Midbrain (tissue), 1 donor: ENCODE results near the gene SUGCT.

Experiments used
- DNase-seq: peaks from one replicate; lab custom pipeline; 2025; lab: John Stamatoyannopoulos, UW

Gene SUGCT

GRCh38 chr7:40721342-40721949 lies 586.6 kb downstream of the SUGCT start:
- no peak for DNase-seq

GRCh38 chr7:40722242-40722641 lies 587.4 kb downstream of the SUGCT start:
- DNase-seq, result no peak

GRCh38 chr7:40723829-40724228 lies 589.0 kb downstream of the SUGCT start:
- DNase-seq, result no peak

GRCh38 chr7:40726559-40726958 lies 591.8 kb downstream of the SUGCT start:
- no peak for DNase-seq

GRCh38 chr7:40733114-40733513 lies 598.3 kb downstream of the SUGCT start:
- DNase-seq, result no peak

- DNase-seq, result no peak
Measured at GRCh38 chr7:40733578-40733977, 598.8 kb downstream of the SUGCT start.

GRCh38 chr7:40739257-40739656 lies 604.5 kb downstream of the SUGCT start:
- DNase-seq, result no peak

- no peak for DNase-seq
Measured at GRCh38 chr7:40742270-40742669, 607.5 kb downstream of the SUGCT start.

GRCh38 chr7:40746841-40747556 lies 612.2 kb downstream of the SUGCT start:
- no peak for DNase-seq

- DNase-seq, result no peak
Measured at GRCh38 chr7:40747856-40748255, 613.1 kb downstream of the SUGCT start.

GRCh38 chr7:40749877-40750276 lies 615.1 kb downstream of the SUGCT start:
- no peak for DNase-seq

- DNase-seq, result no peak
Measured at GRCh38 chr7:40753455-40753854, 618.6 kb downstream of the SUGCT start.

- no peak for DNase-seq
Measured at GRCh38 chr7:40755438-40755837, 620.6 kb downstream of the SUGCT start.

GRCh38 chr7:40757109-40757508 lies 622.3 kb downstream of the SUGCT start:
- no peak for DNase-seq

GRCh38 chr7:40758590-40758989 lies 623.8 kb downstream of the SUGCT start:
- DNase-seq, result no peak

- DNase-seq, result no peak
Measured at GRCh38 chr7:40760293-40760964, 625.6 kb downstream of the SUGCT start.

- no peak for DNase-seq
Measured at GRCh38 chr7:40760987-40761386, 626.2 kb downstream of the SUGCT start.

- DNase-seq, result no peak
Measured at GRCh38 chr7:40761762-40762560, 627.2 kb downstream of the SUGCT start.

- peak; percentile 32 for DNase-seq
Measured at GRCh38 chr7:40763319-40764287, 628.8 kb downstream of the SUGCT start.

GRCh38 chr7:40765639-40766038 lies 630.8 kb downstream of the SUGCT start:
- DNase-seq, result no peak

- no peak for DNase-seq
Measured at GRCh38 chr7:40772096-40772495, 637.3 kb downstream of the SUGCT start.
